GM10266 (cell line): ENCODE data around the gene GEMIN5.

ENCODE experiments used
- DNase-seq: peaks from one replicate; pipeline ENCODE4 v3.0.0; 2012; ENCODE audit errors: extremely low spot score
- TF ChIP-seq, protein P1 (sequence below): IDR thresholded peaks from 2 replicates; pipeline ENCODE4 v1.5.1; 2012; ENCODE audit warnings: mild to moderate bottlenecking, low read depth; ENCODE audit not compliant: control insufficient read depth, insufficient read depth; ENCODE audit errors: missing control alignments

GEMIN5 gene

DNA sequence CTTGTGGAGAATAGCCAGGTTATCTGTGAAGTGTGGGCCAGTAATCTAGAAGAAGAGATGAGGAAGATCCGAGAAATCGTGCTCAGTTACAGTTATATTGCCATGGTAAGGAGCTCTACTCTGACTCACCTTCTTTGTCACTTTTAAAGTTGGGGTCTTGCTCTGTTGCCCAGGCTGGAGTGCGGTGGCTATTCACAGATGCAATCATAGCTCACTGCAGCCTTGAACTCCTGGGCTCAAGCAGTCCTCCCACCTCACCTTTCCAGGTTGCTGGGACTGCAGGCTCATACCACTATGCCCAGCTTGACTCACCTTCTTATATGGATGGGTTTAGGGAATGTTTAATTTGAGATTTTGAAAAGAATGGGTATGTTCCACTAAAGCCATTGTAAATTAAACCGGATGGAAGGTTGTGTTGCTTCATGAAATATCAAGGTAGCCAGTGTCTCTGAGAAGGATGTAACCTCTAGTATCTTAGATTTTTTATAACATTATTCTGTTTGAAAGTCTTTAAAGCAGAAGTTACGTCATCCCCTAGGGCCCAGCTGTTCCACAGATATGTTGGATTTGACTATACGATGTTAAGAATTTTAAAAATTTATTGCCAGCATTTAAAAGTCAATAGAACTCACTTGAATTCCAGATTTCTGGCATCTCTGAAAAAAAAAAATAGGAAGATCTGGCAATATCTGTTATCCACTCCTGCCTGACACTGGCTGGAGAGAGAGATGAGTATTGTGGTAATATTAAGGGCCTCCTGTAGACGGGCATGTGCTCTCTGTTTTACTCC is 74.5 kb downstream of the GEMIN5 start:
- DNase-seq, result no peak
- TF ChIP-seq, protein P1, sequence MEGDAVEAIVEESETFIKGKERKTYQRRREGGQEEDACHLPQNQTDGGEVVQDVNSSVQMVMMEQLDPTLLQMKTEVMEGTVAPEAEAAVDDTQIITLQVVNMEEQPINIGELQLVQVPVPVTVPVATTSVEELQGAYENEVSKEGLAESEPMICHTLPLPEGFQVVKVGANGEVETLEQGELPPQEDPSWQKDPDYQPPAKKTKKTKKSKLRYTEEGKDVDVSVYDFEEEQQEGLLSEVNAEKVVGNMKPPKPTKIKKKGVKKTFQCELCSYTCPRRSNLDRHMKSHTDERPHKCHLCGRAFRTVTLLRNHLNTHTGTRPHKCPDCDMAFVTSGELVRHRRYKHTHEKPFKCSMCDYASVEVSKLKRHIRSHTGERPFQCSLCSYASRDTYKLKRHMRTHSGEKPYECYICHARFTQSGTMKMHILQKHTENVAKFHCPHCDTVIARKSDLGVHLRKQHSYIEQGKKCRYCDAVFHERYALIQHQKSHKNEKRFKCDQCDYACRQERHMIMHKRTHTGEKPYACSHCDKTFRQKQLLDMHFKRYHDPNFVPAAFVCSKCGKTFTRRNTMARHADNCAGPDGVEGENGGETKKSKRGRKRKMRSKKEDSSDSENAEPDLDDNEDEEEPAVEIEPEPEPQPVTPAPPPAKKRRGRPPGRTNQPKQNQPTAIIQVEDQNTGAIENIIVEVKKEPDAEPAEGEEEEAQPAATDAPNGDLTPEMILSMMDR, result no peak

DNA sequence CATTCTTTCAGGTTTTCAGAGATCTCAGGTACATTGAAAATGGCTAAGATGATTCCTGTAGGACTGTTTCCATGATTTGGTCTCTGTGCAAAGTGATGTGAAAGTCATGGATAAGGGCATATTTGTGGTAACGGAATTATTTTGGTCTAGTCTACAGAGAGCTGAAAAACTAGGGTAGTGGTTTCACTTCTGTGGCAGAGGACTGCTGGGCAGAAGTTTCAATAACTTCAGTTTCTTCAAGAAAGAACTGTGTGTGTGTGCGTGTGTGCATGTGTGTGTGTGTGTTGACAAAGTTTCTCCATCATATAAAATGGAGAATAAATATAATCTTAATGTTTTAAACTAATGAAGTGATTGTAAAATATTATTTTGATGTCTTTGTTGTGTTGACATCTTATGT is 75.2 kb downstream of the GEMIN5 start:
- no peak for DNase-seq
- TF ChIP-seq, protein P1, result no peak

DNA sequence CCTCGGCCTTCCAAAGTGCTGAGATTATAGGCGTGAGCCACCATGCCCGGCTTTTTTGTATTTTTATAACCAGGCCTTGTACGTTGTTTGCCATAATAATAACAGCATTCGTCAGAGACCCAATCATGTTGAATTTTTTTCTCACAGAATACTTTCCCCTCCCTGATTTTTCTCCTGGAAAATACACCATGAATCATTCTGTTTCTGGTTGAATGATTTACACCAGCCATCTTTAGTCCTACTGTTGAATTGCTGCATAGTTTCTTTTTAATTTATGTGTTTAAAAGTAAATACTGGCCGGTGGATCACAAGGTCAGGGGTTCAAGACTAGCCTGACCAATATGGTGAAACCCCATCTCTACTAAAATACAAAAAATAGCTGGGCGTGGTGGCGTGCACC is 76.1 kb downstream of the GEMIN5 start:
- no peak for DNase-seq
- TF ChIP-seq, protein P1, result no peak

- DNase-seq, result no peak
- TF ChIP-seq, protein P1, result no peak
Observed at GRCh38 chr5:154860765-154861164, 77.2 kb downstream of the GEMIN5 start.

DNA sequence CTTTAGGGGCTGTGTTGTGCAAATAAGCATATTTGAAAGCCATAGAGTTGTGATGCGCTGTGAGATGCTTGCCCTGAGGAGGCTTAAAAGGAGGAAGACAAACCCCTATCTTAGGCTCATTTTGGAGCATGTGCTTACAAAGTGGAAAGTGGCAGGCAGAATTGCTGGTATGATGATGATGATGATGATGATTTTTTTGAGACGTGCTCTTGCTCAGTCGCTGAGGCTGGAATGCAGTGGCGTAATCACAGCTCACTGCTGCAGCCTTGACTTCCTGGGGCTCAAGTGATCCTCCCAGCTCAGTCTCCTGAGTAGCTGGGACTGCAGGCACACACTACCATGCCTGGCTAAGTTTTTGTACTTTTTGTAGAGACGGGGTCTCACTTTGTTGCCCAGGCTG is 77.9 kb downstream of the GEMIN5 start:
- DNase-seq, result no peak
- TF ChIP-seq, protein P1, result no peak

DNA sequence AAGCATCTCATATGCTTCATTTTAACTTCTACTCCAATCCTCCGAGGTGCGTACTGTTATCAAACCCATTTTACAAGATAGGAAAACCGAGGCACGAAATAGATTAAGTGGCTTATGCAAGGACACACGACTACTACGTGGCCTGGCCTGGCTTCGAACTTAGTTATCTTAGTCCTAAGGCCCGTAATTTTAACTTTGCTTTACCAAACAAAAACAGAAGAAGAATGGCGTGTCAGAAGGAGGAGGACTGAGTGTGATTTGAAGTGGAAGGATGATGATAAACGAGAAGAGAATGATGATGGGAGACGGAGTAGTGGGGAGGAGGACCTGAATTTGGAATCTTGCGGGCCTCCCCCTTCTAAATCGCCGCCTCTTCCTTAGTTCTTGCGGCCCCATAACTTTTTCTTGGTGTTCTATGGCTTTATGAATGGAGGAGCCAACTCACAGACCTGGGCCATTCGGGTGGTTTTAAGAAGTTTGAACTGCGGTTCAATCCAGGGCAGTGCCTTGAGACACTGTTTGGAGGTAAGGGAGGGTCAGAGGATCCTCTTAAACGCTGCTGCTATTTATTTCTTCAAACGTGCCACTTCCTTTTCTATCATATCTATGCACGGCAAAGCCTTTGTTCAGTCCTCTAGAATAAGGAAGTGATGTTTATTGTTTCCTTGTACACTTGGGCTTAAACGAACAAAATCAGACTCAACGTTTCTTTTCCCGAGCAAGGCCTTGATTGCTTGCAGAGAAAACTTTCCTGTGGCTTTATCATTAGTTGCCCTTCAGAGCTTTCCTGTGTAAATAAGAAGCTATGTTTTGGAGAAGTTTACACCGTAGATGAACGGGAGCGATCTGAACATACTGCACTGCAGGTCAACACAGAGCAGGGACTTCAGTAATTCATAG is 78.8 kb downstream of the GEMIN5 start:
- no peak for DNase-seq
- TF ChIP-seq, protein P1, result no peak
